ENCODE measurements around the gene CHST2. TPM values are rescaled to one million over a fixed set of nuclear protein-coding genes. Genes with fewer than 3 reads are reported as not detected.

Gene CHST2
- total RNA-seq, 1 donor = 40.2 TPM

GRCh38 chr3:143151004-143151731 lies 31.6 kb downstream of the CHST2 start:
- no peak for TF ChIP-seq CTCF (IDR thresholded peaks at IDR 0.05; ENCODE audit: insufficient read depth, low read depth, low read length)

GRCh38 chr3:143152043-143152442 lies 32.5 kb downstream of the CHST2 start:
- TF ChIP-seq CTCF (IDR thresholded peaks at IDR 0.05; ENCODE audit: insufficient read depth, low read depth, low read length) = no peak
- DNase-seq (ENCODE audit: low read depth) = no peak
- no peak overlapping the region for H3K4me3 ChIP-seq (ENCODE audit: low read depth, low read length)

More at GRCh38 chr3:143151004-143151731, 31.6 kb downstream of the CHST2 start:
- no peak for DNase-seq (ENCODE audit: low read depth)
- H3K4me3 ChIP-seq (ENCODE audit: low read depth, low read length) = no peak overlapping the region

- H3K4me3 ChIP-seq (ENCODE audit: low read depth, low read length) = no peak overlapping the region
- no peak for TF ChIP-seq CTCF (IDR thresholded peaks at IDR 0.05; ENCODE audit: insufficient read depth, low read depth, low read length)
- DNase-seq (ENCODE audit: low read depth) = no peak
These were observed 36.2 kb downstream of the CHST2 start for GRCh38 chr3:143155756-143156155.

- no peak for TF ChIP-seq CTCF (IDR thresholded peaks at IDR 0.05; ENCODE audit: insufficient read depth, low read depth, low read length)
- H3K4me3 ChIP-seq (ENCODE audit: low read depth, low read length) = no peak overlapping the region
- DNase-seq (ENCODE audit: low read depth) = peak; percentile 52
These were observed 38.7 kb downstream of the CHST2 start for GRCh38 chr3:143158014-143158988.

- no peak for TF ChIP-seq CTCF (IDR thresholded peaks at IDR 0.05; ENCODE audit: insufficient read depth, low read depth, low read length)
- H3K4me3 ChIP-seq (ENCODE audit: low read depth, low read length) = no peak overlapping the region
- no peak for DNase-seq (ENCODE audit: low read depth)
These were observed 40.9 kb downstream of the CHST2 start for GRCh38 chr3:143160437-143160836.

GRCh38 chr3:143163562-143164100 lies 44.1 kb downstream of the CHST2 start:
- no peak for TF ChIP-seq CTCF (IDR thresholded peaks at IDR 0.05; ENCODE audit: insufficient read depth, low read depth, low read length)
- H3K4me3 ChIP-seq (ENCODE audit: low read depth, low read length) = no peak overlapping the region
- no peak for DNase-seq (ENCODE audit: low read depth)
